Cardiac septum (tissue), 1 donor: ENCODE data around the gene LRRC8D. TPM values are rescaled to one million over a fixed set of nuclear protein-coding genes. Genes with fewer than 3 reads are reported as not detected.

Experiments
- DNase-seq: peaks from one replicate; pipeline ENCODE4 v3.0.0-alpha.2; 2020; ENCODE audit warnings: low spot score
- intact Hi-C: fragments of 100-400 bp; cut with DNase I; formaldehyde crosslinking; loops from one replicate; pipeline ENCODE4 v1.14.0; 2022
- total RNA-seq: library from RNA; stranded (reverse); fragmentation: NEBNext Ultra II Directional; extraction: Animal tissue kit (Norgen Biotek cat#: 25700); gene quantifications from one replicate; pipeline ENCODE4 v1.2.1, GENCODE V29; 2021
- donor health status: DM: no; HTN: no; CAD: no.

Gene LRRC8D
- total RNA-seq, 1 donor from 2014 or later, result 3.4 TPM

GRCh38 chr1:89829186-89829585 lies 8.4 kb downstream of the LRRC8D start:
- intact Hi-C loops, result no loop called here
- DNase-seq, result no peak

GRCh38 chr1:89831462-89832120 lies 10.8 kb downstream of the LRRC8D start:
- DNase-seq, result no peak
- intact Hi-C loops, result no loop called here

GRCh38 chr1:89832496-89833127 lies 11.8 kb downstream of the LRRC8D start:
- intact Hi-C loops, result no loop called here
- no peak for DNase-seq

- DNase-seq, result no peak
- intact Hi-C loops, result no loop called here
These were observed 12.6 kb downstream of the LRRC8D start for GRCh38 chr1:89833183-89834082.

GRCh38 chr1:89834083-89834704 lies 13.4 kb downstream of the LRRC8D start:
- no peak for DNase-seq
- intact Hi-C loops, result no loop called here

GRCh38 chr1:89836252-89837035 lies 15.6 kb downstream of the LRRC8D start:
- DNase-seq, result no peak

GRCh38 chr1:89837036-89837481 lies 16.2 kb downstream of the LRRC8D start:
- DNase-seq, result no peak
- intact Hi-C loops, result no loop called here

More at GRCh38 chr1:89836252-89837035, 15.6 kb downstream of the LRRC8D start:
- intact Hi-C loops, result no loop called here

- no peak for DNase-seq
- intact Hi-C loops, result no loop called here
These were observed 16.7 kb downstream of the LRRC8D start for GRCh38 chr1:89837510-89837909.

- intact Hi-C loops, result no loop called here
- DNase-seq, result no peak
These were observed 18.7 kb downstream of the LRRC8D start for GRCh38 chr1:89839516-89839915.

- no peak for DNase-seq
- intact Hi-C loops, result loop anchor here (5.0 kb wide), 2 partner anchors 66 to 146 kb away; no protein-coding TSS in a partner anchor
These were observed 20.7 kb downstream of the LRRC8D start for GRCh38 chr1:89841507-89841906.

GRCh38 chr1:89842567-89843272 lies 21.9 kb downstream of the LRRC8D start:
- intact Hi-C loops, result loop anchor here (5.0 kb wide), 2 partner anchors 65 to 145 kb away; no protein-coding TSS in a partner anchor
- no peak for DNase-seq

GRCh38 chr1:89843273-89844130 lies 22.7 kb downstream of the LRRC8D start:
- peak; percentile 89 for DNase-seq
- intact Hi-C loops, result loop anchor here (5.0 kb wide), 2 partner anchors 64 to 144 kb away; no protein-coding TSS in a partner anchor

- intact Hi-C loops, result loop anchor here (5.0 kb wide), 2 partner anchors 63 to 143 kb away; no protein-coding TSS in a partner anchor
- DNase-seq, result no peak
These were observed 23.5 kb downstream of the LRRC8D start for GRCh38 chr1:89844241-89844807.

- intact Hi-C loops, result loop anchor here (5.0 kb wide), 2 partner anchors 62 to 142 kb away; no protein-coding TSS in a partner anchor
- no peak for DNase-seq
These were observed 24.0 kb downstream of the LRRC8D start for GRCh38 chr1:89844860-89845259.

- intact Hi-C loops, result no loop called here
- no peak for DNase-seq
These were observed 26.4 kb downstream of the LRRC8D start for GRCh38 chr1:89847191-89847729.

- DNase-seq, result no peak
- intact Hi-C loops, result no loop called here
These were observed 30.1 kb downstream of the LRRC8D start for GRCh38 chr1:89850844-89851415.
